K562 (cell line): ENCODE measurements around the gene EIF2S2. TPM values are rescaled to one million over a fixed set of nuclear protein-coding genes. Genes with fewer than 3 reads are reported as not detected.

Experiments used
- CREM ChIP-seq: IDR thresholded peaks from 2 replicates; pipeline ENCODE4 v1.6.1; 2014; ENCODE audit warnings: antibody characterized with exemption, low read depth
- DEAF1 ChIP-seq: fragments of 450-650 bp; formaldehyde crosslinking; IDR thresholded peaks from 2 replicates; pipeline ENCODE4 v1.4.0; 2020; ENCODE audit warnings: mild to moderate bottlenecking, moderate library complexity
- MBD1 ChIP-seq: fragments of 250-450 bp; sonication (Bioruptor Pico); IDR thresholded peaks from 2 replicates; pipeline ENCODE4 v1.8.0; 2022; ENCODE audit warnings: inconsistent platforms
- RBM15 ChIP-seq: fragments of 200-400 bp; formaldehyde crosslinking; IDR thresholded peaks from 2 replicates; pipeline ENCODE4 v1.6.1; 2018; ENCODE audit warnings: mild to moderate bottlenecking, low read length, moderate library complexity; ENCODE audit not compliant: insufficient read depth
- REST ChIP-seq, 2 experiments: fragments of 450-650 bp; formaldehyde crosslinking in 1 of 2; IDR thresholded peaks; 2 replicates each; pipeline versions ENCODE4 v1.4.0 to v1.6.1; 2014 to 2020; ENCODE audit warnings: mild to moderate bottlenecking in 2 of 2, borderline replicate concordance in 1 of 2, low read depth in 1 of 2
- SFPQ ChIP-seq: fragments of 200-400 bp; formaldehyde crosslinking; IDR thresholded peaks from 2 replicates; pipeline ENCODE4 v1.6.1; 2017; ENCODE audit warnings: mild to moderate bottlenecking, low read depth, low read length, moderate library complexity
- SMC3 ChIP-seq: conservative IDR thresholded peaks from 2 replicates; pipeline ENCODE4 v1.6.1; 2011; ENCODE audit warnings: low read depth, low read length, improper control_type of control experiment; ENCODE audit not compliant: insufficient read depth
- polyA plus RNA-seq, 8 experiments: library from polyadenylated mRNA; depleted of rRNA in 4 of 8; stranded (reverse) in 5 of 8; unstranded in 3 of 8; fragments of >200 nt; fragmentation: Nextera tagmentation in 2 of 8; fragmentation: Illumina TruSeq in 1 of 8; extraction: Ambion mirVana in 2 of 8; extraction: Trizol in 1 of 8; gene quantifications; 2 replicates each; pipeline versions ENCODE4 v1.2.1 to v1.2.3, GENCODE V29; 2011 to 2014; ENCODE audit warnings: inconsistent platforms in 1 of 8, missing spikeins in 1 of 8
- total RNA-seq, 7 experiments: library from RNA; depleted of rRNA in 6 of 7; stranded (reverse); fragments of >200 nt in 6 of 7; fragmentation: Illumina TruSeq in 2 of 7; extraction: Trizol in 2 of 7; gene quantifications; 2 replicates each; pipeline versions ENCODE4 v1.2.1 to v1.2.3, GENCODE V29; 2011 to 2021; ENCODE audit warnings: low replicate concordance in 1 of 7

EIF2S2 gene
- total and polyA plus RNA-seq, 9 of the 15 experiments (the other 6 are each of a cell fraction or from before 2014, with no cell fraction given) = 79.7 to 220 (median 154) TPM

- TF ChIP-seq SFPQ (no peak), RBM15 (no peak), CREM (0 out of 2 replicates have a peak, but pooled peaks have one; percentile 7), SMC3 (peak; percentile 74), MBD1 (CRISPR knock-in tag) (no peak), REST (IDR thresholded peaks at IDR 0.05; ENCODE audit: borderline replicate concordance) (peak; percentile 81), REST (CRISPR knock-in tag; IDR thresholded peaks at IDR 0.05; ENCODE audit: low read depth) (no peak), DEAF1 (peak; percentile 72)
Measured at GRCh38 chr20:34069341-34070078, 42.5 kb downstream of the EIF2S2 start (continued).
